NCI-H1092 treated with DMSO at 0.1 percent for 48 hours (cell line): ENCODE data around the gene TCEA3.

Source experiments
- DNase-seq: peaks from one replicate; lab custom pipeline; 2025; lab: John Stamatoyannopoulos, UW

The TCEA3 gene

DNA sequence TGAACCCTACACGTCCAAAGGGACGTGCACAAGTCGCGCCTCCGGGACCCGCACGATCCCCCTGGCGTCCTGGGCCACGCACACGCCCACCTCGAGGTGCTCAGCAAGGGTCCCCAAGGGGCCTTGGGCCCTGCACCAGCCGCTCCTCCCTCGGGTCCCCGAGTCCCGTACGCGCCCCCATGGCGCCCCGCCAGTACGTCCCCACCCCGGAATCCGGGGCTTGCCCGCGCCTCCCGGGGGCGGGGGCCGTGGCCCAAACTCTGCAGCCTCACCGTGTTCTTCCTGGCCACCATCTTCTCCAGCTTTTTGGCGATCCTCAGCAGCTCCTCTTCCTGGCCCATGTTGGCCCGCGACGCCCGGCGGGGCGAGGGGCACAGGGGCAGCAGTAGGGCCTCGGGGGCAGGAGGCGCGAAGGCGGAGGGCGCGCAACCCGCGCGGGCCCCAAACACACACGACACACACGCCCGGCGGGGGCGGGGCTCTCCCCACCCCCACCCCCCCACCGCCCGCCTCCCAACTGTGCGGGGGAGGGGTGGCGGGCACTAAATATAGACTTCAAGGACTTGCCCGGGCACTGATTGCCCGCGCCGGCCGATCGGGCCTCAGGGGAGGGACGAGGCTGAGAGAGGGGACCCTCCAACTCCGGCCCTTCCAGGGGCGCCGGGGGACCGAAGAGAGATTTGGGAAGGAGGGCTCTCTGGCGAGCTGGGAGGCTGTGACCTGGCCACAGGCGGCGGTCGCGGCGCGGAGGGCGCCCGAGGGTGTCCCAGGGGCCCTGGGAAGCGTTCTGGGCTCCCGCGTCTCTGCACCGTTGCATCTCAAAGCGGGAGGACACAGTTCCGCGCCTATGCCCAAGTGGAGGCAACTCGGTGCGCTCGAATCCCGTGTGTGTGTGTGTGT lies at the start of gene TCEA3:
TCEA3 (minus strand) TSS at position 456 of the 900 bp plus-strand sequence; CDS start at position 341, 115 bp downstream.
- no peak for DNase-seq

DNA sequence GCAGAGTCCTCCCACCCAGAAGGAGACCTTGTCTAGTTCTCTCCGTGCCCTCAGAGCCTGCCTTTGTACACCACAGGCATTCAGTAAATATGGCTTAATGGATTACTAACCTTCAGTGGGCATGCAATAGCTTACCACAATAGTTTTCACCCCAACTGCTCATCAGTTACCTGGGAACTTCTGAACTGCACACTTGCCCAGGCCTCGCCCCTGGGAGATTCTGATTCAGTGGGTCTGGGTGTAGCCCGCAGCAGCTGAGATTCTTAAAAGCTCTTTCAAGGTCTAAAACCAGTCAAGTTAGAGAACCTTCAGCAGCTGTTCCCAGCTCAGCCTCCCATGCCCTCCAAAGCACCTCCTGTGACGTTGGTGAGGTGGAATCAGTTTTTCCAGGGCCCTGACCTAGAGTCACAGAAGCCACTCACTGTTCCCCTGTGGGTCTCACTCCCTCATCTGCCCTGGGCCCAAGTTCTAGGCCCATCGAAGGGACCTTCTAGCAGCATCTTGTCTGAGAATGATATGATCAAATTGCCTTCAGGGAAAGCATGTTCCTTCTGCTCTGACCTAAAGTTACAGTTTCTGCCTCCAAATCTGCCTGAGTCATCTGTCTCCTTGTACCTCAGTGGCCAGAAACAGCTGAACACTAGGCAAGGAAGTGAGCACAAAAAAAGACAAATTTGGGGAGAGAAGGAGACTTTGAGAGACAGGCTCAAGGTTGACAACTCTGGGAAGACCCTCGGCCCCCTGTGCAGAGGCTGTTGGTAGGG lies 48.7 kb upstream of the TCEA3 start:
- DNase-seq: no peak

DNA sequence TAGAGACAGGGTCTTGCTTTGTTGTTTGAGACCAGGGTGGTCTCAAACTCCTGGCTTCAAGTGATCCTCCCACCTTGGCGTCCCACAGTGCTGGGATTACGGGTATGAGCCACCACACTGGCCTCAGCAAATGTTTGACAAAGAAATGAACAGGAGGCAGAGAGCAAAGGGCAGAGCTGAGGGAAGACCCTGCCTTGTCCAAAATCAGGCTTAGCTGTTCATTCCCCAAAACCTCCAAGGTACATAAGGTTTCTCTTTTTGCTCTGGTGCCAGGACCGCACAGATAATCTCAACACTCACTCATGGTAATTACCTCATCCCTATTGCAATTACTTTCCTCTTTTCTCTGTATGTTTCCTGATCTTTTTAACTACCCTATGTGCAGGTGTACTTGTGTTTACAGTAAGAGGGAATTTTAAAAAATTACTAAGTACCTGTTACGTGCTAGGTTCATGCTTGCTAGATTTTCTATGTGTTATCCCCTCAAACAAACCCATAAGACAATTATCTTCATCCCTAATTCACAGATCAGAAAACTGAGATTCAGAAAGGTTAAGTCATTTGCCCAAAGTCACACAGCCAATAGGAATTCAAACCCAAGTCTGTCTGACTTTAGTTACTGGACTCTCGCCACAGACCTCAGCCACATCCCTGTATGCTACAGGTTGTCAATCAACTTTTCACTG lies 47.9 kb upstream of the TCEA3 start:
- DNase-seq: no peak

DNA sequence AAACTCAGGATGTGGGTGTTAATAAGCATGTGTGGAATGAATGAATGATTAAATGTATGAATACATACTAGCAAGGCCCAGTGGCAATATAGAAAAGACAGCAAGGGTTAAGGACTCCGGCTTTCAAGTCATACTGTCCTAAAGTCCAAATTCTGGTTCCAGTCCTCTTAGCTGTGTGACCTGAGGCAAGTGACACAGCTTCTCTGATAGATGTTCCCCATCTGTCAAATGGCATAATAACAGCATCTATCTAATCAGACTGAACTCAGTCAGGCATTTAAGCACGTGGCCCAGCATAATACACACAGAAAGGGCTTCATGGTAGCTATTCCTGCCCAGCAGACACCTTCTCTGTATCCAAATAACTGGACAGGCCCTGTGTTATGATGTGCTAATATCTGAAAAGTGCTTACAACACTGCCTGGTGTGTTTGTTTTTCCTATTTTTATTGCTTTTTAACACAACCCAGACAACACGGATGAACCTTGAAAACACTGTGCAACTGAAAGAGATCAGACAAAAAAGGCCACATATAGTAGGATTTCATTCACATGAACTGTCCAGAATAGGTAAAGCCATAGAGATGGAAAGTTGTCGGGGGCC lies 47.0 kb upstream of the TCEA3 start:
- DNase-seq: no peak

DNA sequence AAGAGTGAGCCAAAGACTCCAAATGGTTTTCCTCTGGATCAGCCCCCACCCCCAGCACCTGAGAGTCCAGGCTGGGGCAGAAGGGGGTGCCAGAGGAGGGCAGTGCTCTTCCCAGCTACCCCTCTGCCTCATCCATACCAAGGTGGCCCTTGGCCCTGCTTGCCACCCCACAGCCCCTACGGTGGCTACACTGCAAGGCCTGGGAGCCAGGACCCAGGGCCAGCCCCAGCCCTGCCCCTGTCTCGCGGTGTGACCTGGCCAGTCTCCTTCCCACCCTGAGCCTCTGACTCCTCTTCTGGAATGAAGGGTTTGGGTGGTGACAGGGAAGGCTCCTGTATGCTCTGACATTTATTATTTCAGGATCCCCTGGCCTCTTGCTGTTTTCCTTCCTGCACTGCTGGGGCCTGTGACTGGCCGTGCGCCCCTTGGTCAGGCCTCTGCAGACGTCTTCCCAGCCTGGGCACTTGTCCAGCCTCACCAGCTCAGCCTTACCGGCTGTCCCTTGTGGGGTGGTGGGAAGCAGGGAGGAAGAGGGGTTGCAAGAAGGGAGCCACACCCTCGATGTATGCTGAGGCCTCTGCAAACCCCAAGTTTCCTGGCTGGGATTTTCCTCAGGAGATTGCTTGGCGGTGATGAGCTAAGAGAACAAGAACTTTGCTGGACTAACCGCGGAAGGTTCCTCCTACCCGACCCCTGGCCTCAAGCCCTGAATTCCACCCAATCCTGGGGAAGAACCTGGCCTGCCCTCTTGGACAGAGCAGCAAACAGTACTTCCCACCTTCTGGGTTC lies 45.9 kb upstream of the TCEA3 start:
- DNase-seq: no peak

DNA sequence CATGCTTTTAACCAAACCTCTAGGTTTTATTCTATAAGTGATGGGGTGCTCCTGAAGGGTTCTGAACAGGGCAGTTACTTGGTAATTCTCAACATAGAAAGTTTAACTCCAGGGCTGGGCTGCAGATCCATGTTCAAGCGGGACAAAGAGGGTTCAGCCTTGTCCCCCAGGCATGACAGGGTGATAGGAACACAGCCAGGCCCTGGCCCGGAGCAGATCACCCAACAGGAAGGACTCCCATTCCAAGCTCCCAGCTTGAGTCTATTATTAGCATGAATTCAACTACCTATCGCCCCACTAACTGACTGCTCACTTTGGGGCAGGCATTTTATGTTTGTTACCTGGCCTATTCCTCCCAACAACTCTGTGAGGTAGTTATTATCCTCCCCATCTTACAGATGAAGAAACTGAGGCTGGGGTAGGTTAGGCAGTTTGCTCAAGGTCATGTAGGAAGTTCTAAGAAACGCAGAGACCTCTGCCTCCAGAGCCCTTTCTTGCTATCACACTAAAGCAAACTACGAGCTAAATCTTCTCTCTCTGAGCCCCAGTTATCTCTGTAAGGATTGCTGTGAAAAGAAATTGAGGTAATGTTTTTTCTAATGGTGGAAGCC lies 44.9 kb upstream of the TCEA3 start:
- no peak for DNase-seq

DNA sequence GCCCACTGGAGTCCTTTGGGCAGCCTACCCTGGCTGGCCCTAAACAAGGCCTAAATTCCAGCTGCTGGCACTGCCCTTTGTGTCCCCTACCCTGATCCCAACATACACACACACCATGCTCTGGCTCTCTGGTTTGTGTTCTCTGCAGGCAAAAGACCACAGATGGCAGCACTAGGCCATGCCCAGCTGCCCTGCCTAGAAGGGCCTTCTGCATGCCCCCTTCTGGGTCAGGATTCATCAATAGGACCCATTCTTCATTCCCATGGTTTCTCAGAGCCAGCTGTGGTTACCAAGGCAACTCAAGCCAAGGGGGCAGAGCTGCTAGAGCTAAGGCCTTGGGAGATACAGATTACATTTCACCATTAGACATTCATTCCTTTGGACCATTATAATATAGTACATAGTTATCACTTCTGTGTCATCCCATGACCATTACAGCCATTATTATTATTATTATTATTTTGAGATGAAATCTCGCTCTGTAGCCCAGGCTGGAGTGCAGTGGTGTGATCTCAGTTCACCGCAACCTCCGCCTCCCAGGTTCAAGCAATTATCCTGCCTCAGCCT lies 42.0 kb upstream of the TCEA3 start:
- no peak for DNase-seq

DNA sequence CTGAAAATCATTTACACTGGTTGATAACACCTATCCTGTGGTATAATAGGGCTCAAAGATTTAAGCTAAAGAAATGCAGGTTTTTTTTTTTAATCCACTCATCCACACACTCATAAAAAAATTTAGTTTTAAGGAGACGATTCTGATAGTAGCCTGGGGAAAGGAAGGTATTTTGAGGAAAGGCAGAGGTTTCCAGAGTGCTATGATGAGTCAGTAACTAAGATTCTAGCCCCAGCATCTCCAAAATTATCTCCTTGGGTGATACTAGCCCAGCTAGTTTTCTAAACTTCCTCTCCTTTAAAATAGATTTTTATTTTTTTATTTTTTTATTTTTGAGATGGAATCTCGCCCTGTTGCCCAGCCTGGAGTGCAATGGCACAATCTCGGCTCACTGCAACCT lies 38.7 kb upstream of the TCEA3 start:
- no peak for DNase-seq

DNA sequence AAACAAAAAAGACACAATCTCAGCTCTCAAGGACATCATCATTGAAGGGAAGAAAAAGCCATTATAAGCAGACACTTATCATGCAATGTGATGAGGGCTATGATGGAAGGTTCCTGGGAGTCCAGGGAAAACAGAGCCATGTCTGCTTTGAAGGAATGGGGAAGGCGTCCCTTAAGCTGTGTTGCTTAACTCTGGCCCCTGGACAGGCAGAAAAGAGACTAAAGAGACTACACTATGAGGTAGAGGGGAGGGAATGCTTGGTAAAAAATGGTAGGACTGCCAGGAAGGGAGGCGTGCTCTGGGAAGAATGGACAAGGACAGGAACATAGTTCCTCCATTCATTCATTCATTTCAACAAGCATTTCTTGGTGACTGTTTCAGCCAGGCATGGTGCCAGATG lies 38.2 kb upstream of the TCEA3 start:
- no peak for DNase-seq

DNA sequence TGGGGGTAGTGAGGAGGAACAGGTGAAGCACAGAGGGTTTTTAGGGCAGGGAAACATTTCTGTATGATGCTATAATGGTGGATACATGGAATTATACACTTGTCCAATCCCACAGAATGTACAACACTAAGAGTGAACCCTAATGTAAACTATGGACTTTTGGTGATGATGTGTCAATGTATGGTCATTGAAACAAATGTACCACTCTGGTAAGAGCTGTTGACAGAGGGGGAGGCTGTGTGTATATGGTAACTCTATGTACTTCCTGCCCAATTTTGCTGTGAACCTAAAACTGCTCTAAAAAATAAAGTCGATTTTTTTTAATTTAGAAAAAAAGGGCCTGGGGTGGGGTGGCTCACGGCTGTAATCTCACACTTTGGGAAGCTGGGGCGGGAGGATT lies 36.5 kb upstream of the TCEA3 start:
- DNase-seq: no peak

DNA sequence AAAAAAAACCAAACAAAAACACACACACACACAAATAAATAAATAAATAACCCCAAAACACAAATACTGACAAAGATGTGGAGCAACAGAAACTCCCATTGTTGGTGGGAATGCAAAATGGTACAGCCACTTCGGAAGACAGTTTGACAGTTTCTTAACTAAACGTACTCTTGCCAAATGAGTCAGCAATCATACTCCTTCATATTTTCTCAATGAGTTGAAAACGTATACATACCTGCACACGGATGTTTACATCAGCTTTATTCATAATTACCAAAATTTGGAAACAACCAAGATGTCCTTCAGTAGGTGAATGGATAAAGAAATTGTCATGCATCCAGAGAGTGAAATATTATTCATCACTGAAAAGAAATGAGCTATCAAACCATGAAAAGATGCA lies 36.0 kb upstream of the TCEA3 start:
- DNase-seq: no peak

DNA sequence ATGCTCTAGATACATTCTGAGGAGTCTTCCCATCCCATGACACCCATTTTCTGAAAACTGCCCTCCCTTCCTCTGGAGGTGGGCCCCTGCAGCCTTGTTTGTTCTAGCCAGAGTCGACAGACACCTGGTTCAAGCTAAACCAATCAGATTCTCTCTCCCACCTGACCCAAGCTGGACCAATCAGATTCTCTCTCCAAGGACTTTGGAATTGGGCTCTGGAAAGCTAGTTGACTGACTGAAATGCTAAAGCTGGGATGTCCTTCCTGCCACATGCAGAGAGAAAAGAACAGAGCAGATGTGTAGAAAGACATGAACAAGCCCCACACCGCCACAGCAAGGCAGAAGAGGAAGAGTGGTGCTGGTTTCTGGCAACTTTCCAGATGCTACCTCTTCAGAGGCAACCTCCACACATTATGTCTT lies 34.8 kb upstream of the TCEA3 start:
- DNase-seq: no peak

DNA sequence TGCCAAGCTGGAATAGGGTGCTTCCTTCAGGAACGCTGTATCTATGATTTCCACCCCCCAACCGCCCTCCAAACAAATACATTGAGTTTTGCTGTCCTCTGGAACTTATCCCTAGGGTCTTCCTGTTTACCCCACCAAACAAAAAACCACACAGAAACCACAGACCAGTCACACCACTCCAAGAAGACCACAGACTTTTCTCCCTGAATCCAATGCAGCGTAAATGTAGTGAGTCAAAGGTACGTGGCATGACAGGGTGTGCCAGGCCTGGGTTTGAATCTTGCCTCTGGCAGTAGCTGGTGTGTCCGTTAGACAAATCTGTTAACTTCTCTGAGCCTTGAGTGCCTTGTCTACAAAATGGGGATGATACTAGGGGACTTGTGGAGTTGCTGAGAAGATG lies 31.7 kb upstream of the TCEA3 start:
- no peak for DNase-seq

DNA sequence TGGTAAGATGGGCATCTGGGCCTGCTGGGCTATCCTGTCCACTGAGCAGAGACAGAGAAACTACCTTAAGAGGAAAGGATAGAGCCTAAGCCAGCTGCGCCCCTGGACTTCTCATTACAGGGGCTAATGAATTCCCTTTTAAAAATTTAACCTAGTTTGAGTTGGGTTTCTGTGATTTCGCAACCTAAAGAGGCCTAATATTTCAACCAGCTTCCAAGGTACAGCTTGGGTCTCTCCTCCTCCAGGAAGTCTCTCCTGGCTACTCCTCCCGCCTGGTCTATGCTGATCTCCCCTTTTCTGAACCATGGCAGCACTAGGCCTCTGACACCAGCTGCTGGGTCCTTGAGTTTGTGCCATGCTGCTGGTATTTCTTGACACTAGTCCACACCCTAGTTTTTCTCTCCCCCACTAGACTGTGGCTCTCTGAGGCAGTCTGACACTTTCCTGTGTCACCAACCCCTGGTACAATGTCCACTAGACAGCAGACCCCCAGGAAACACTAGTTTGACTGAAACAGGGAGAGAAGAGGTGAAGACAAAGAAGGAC lies 29.0 kb upstream of the TCEA3 start:
- no peak for DNase-seq

DNA sequence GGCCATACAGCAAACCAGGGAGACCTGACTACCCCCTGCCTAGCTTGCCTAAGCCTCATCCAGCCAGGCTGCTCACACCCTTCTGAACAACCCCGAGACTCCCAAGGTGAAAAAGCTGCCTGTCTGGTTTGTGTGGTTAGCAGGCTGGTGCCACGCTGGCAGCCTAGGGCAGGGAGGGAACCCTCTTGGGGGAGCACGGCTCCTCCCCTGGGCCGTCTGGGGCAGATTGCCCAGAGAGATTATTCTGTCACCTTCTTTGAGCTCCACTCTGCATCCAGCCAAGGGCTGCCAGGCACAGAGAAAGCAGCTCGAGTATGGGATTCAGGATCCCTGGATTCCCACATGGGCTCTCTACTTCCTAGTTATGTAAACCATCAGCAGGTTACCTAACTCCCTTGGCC lies 27.5 kb upstream of the TCEA3 start:
- DNase-seq: no peak

DNA sequence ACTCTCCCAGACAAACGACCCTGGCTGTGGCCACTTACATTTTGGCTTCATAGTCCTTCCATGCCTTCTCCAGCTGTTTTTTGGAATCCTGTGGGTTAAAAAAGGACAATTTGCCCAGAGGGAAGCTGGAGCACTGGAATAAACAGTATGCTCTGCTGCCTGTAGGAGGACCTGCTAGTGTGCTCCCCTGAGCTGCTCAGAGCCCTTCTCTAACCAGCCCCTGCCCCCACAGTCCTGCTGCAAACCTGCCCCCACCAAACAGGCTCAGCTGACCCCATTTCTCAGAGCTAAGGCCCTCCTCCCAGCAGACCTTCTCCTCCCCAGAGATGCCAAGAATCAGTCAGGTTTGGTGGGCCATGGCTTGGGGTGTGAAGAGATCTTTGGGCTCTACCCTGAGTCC lies 26.9 kb upstream of the TCEA3 start:
- no peak for DNase-seq

DNA sequence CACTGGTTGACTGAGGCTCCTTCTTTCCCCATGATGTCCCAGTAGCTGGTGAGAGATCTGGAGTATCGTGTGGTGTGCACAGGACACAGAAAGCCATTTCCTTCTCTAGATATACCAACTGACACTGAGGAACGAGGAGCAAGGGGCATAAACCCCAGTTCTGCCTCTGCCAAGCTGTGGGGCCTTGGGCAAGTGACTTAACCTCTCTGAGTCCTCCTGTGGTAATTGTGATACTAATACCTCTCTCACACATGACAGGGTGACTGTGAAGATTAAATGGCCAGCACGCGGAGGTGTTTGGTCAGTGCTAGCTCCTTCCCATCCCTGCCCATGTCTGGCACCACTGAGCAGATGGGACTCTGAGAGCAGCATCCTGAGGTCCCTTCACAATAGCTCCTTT lies 26.3 kb upstream of the TCEA3 start:
- no peak for DNase-seq

DNA sequence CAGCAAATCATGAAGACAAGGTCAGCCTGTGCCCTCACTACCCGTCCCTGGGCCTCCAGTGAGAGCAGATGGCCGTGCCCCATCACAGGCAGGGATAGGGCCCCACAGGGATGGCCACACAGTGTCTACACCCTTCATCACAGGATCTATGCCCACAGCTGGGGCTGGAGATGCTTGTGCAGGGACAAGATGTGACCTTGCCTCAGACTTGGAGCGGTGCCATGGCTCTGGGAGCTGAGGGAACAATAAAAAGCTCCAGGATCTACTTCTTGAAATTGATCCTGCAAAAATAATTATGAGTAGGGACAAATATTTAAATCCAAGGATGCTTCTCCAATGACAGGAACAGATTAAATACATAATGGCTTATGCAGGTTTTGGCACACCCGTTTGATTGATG lies 25.4 kb upstream of the TCEA3 start:
- no peak for DNase-seq

DNA sequence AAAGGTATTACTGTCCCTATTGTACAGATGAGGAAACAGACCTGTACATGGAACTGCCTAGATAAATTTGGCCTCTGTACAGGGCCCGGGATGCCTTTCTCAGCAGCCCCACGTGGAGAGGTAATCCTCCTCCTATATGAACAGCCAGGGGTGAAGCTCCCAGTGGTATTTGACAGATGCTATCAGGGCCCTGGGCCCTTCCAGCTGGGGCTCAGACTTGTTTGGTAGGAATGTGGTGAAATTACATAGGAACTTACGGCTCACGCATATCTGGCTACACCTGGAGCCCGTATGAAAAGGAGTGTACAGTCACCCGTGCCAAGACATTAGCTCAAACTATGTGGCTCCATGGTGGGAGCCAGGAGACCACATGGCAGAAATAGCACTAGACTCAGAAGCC lies 24.8 kb upstream of the TCEA3 start:
- DNase-seq: no peak

DNA sequence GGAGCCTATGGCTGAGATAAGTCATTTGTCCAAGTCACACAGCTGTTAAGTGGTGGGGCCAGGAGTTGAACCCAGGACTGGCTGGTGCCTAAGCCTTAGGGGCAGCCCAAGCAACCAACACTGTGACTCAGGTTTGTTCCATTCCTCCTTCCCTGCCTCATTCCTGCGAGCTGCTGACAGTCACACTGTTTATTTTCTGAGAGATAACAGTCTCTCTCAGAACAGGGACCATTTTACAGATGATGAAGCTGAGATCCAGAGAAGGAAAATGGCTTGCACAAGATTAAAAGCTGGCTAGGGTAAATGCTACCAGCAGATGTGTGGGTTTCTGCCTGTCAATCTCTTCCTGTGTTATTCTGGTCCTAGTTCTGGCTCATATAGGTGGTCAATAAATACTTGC lies 24.3 kb upstream of the TCEA3 start:
- DNase-seq: no peak
